Common myeloid progenitor, CD34-positive (primary cell): ENCODE results near the gene GALNT10.

ENCODE experiments used
- CTCF ChIA-PET: fragments of 350-600 bp; sonication (Branson Sonifier 250); formaldehyde crosslinking; loops from one replicate; lab custom pipeline; 2021; ENCODE audit warnings: antibody characterized with exemption; lab: Charles Lee
- POLR2A ChIA-PET: fragments of 350-600 bp; sonication (Branson Sonifier 250); formaldehyde crosslinking; loops from one replicate; lab custom pipeline; 2021; ENCODE audit warnings: antibody characterized with exemption; lab: Charles Lee
- DNase-seq, 3 donors: peaks; one replicate each; pipeline versions ENCODE4 v3.0.0 to v3.0.0-alpha.2; 2013
- H3K27ac ChIP-seq, 2 experiments: 1 replicate in 1 of 2; 2 replicates in 1 of 2; pipeline ENCODE4 v1.7.0; 2013; ENCODE audit warnings: inconsistent platforms in 2 of 2, low read length in 2 of 2, mild to moderate bottlenecking in 2 of 2, low read depth in 1 of 2, moderate library complexity in 1 of 2; ENCODE audit not compliant: severe bottlenecking in 2 of 2, insufficient read depth in 1 of 2, poor library complexity in 1 of 2
- H3K27me3 ChIP-seq, 5 experiments: replicated peaks in 2 of 5; 1 replicate in 3 of 5; 2 replicates in 2 of 5; pipeline versions ENCODE4 v1.6.1 to v1.7.0; 2013; ENCODE audit warnings: low read length in 4 of 5, mild to moderate bottlenecking in 2 of 5, moderate library complexity in 2 of 5, inconsistent platforms in 1 of 5; ENCODE audit not compliant: insufficient read depth in 5 of 5, control insufficient read depth in 4 of 5
- H3K36me3 ChIP-seq, 4 experiments: 1 replicate in 2 of 4; 2 replicates in 2 of 4; pipeline versions ENCODE4 v1.6.1 to v1.7.0; 2013; ENCODE audit warnings: low read length in 3 of 4, control low read depth in 1 of 4, mild to moderate bottlenecking in 1 of 4; ENCODE audit not compliant: control insufficient read depth in 4 of 4, insufficient read depth in 4 of 4
- H3K4me1 ChIP-seq, 4 experiments: 1 replicate in 3 of 4; 2 replicates in 1 of 4; pipeline versions ENCODE4 v1.6.1 to v1.7.1; 2013; ENCODE audit warnings: low read length in 3 of 4, mild to moderate bottlenecking in 3 of 4, control low read depth in 1 of 4, inconsistent platforms in 1 of 4, moderate library complexity in 1 of 4; ENCODE audit not compliant: control insufficient read depth in 4 of 4, insufficient read depth in 4 of 4; ENCODE audit errors: control extremely low read depth in 1 of 4
- H3K4me3 ChIP-seq, 7 experiments: 1 replicate in 4 of 7; 2 replicates in 3 of 7; pipeline versions ENCODE4 v1.5.1 to v1.7.0; 2013; ENCODE audit warnings: mild to moderate bottlenecking in 7 of 7, low read length in 6 of 7, moderate library complexity in 6 of 7, inconsistent platforms in 2 of 7, low read depth in 2 of 7, control low read depth in 1 of 7; ENCODE audit not compliant: insufficient read depth in 4 of 7, control insufficient read depth in 1 of 7; ENCODE audit errors: extremely low read depth in 1 of 7
- H3K9me3 ChIP-seq, 5 experiments: 1 replicate in 4 of 5; 2 replicates in 1 of 5; pipeline versions ENCODE4 v1.6.1 to v1.7.1; 2013; ENCODE audit warnings: low read length in 4 of 5, mild to moderate bottlenecking in 2 of 5, inconsistent platforms in 1 of 5, low read depth in 1 of 5, moderate library complexity in 1 of 5; ENCODE audit not compliant: control insufficient read depth in 4 of 5, insufficient read depth in 2 of 5; ENCODE audit errors: control extremely low read depth in 1 of 5
- WGBS: methylation state at CpG from one replicate; pipeline ENCODE4 v1.1.5; 2013; ENCODE audit not compliant: insufficient coverage; 5-methylcytosine and 5-hydroxymethylcytosine counted together

The GALNT10 gene

DNA sequence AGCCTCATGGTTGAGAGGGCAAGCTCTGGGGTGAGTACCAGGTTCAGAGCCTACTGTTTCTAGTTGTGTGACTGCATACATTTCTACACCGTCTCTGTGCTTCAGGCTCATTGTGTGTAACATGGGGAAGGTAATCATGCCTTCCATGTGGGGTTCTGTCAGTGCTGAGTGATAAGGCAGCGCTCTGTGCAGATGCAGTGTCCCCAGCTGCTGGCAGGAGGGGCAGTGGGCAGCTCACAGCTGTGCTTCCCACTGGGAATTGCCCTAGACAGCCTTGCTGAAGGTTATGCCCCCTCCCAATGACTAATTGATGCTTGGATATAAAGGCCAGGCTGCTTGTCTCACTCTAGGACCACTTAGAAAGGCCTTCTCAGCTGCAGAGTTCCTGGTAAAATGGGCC is 133.5 kb downstream of the GALNT10 start:
- 96% methylated on average over 2 of the region's 2 CpGs for WGBS
- peaks cover 0 to 3% (median 0%) of the 10 kb centered on the region in 5 experiments for H3K9me3 ChIP-seq
- ChIA-PET POLR2A (no interaction called here), CTCF (interaction anchor here (1.3 kb wide), 1 partner anchor 10 kb away, joined by 3 read pairs; no protein-coding TSS in a partner anchor)
- no peaks in the 10 kb centered on the region for H3K27me3 ChIP-seq
- H3K4me3 ChIP-seq: no peak overlapping the region
- H3K36me3 ChIP-seq: peaks cover 0 to 11% (median 3%) of the 10 kb centered on the region in 4 experiments
- no peak for DNase-seq
- no peaks in the 10 kb centered on the region for H3K4me1 ChIP-seq
- H3K27ac ChIP-seq: no peak overlapping the region

DNA sequence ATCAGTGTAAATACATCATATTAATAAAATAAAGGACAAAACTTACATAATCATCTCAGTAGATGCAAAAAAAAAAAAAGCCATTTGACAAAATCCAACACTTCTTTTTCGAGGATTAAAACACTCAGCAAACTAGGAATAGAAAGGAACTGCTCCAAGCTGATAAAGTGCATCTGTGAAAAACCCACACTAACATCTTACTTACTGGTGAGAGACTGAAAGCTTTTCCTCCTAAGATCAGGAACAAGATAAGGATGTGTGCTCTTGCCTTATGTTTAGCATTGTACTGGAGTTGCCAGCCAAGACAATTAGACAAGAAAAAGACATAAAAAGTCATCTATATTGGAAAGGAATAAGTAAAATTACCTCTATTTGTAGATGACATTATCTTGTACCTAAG is 135.0 kb downstream of the GALNT10 start:
- WGBS: no CpG with 5 or more reads among the region's 1 CpG
- no peak overlapping the region for H3K4me3 ChIP-seq
- CTCF ChIA-PET: no interaction called here
- H3K9me3 ChIP-seq: peaks cover 0 to 3% (median 0%) of the 10 kb centered on the region in 5 experiments
- no peaks in the 10 kb centered on the region for H3K27me3 ChIP-seq
- DNase-seq: no peak
- peaks cover 2 to 16% (median 4%) of the 10 kb centered on the region in 4 experiments for H3K36me3 ChIP-seq
- POLR2A ChIA-PET: no interaction called here
- H3K4me1 ChIP-seq: no peaks in the 10 kb centered on the region
- no peak overlapping the region for H3K27ac ChIP-seq

DNA sequence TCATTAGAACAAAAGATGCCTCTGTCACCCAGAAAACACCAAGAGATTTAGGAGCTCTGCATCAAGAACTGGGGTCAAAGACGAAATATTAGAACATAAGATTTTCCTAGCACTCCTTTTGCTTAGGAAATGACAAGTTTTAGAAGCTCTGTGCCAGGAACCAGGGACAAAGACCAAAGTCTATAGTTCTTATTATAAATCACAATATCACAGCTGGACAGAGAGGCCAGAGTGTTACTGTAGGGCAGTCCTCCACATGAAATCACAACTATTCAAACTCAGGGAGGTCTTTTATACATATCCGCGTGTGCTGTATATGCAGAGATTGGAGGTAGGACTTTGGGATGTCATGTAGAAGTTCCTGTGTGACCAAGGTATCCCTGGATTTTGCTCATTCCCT is 138.5 kb downstream of the GALNT10 start:
- 100% methylated on average over 1 of the region's 3 CpGs for WGBS
- Histone ChIP-seq H3K4me3 (no peak overlapping the region), H3K27ac (no peak overlapping the region), H3K36me3 (peaks cover 2 to 14% (median 3%) of the 10 kb centered on the region in 4 experiments), H3K27me3 (no peaks in the 10 kb centered on the region), H3K9me3 (peaks cover 0 to 3% (median 0%) of the 10 kb centered on the region in 5 experiments), H3K4me1 (no peaks in the 10 kb centered on the region)
- DNase-seq: no peak
- CTCF ChIA-PET: interaction anchor here (2.3 kb wide), 1 partner anchor 76 kb away, joined by 7 read pairs; no protein-coding TSS in a partner anchor
- POLR2A ChIA-PET: no interaction called here

DNA sequence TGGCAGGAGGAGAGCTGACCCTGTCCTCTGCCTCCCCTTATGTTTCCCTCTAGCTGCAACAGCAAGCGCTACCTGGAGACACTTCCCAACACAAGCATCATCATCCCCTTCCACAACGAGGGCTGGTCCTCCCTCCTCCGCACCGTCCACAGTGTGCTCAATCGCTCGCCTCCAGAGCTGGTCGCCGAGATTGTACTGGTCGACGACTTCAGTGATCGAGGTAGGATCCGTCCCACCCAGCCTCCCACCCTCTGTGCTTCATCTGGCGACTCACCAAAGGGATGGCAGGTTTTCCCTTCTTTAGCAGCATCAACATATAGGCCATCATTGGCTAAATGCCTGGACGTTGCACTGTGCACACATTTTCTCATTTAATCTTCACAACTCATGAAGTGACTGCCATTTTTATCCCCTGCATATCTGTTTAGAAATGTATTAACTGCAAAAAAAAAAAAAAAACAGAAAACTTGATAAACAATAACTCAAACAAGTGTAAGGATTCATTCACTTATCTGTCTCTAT is 139.0 kb downstream of the GALNT10 start:
- POLR2A ChIA-PET: no interaction called here
- Histone ChIP-seq H3K27ac (no peak overlapping the region), H3K4me3 (no peak overlapping the region), H3K27me3 (no peaks in the 10 kb centered on the region), H3K36me3 (peaks cover 2 to 11% (median 3%) of the 10 kb centered on the region in 4 experiments), H3K4me1 (no peaks in the 10 kb centered on the region), H3K9me3 (peaks cover 0 to 3% (median 0%) of the 10 kb centered on the region in 5 experiments)
- no peak for DNase-seq
- CTCF ChIA-PET: interaction anchor here (1.3 kb wide), 1 partner anchor 7 kb away, joined by 4 read pairs; no protein-coding TSS in a partner anchor
- 99% methylated on average over 6 of the region's 14 CpGs for WGBS

DNA sequence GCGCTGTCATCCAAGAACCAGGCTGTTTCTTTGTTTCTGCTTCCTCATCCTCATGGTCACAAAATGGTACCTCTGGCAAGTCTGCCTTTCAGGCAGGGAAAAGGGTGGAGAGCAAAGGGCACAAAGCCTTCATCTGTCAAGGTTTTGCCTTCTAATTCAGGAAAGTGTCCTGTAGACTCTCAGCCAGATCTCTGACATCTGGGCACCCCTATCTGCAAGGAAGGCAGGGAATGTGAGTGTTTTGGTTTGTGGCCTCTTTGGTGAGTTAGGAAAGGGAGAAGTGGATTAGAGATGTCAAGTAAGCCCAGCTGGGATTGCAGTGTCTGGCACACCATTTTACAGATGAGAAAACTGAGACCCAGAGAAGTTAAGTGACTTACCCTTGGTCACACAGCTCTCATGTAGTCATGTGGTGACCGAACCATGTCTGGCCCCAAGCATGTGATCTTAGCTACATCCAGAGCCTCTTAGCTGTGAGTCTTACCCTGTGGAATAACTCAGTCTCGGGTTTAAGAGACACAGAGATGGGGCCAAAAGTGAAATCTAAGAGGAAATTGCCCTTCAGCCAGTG is 139.6 kb downstream of the GALNT10 start:
- ChIA-PET CTCF (interaction anchor here (1.3 kb wide), 1 partner anchor 8 kb away, joined by 4 read pairs; no protein-coding TSS in a partner anchor), POLR2A (interaction anchor here (1.0 kb wide), 1 partner anchor 10 kb away, joined by 3 read pairs; no protein-coding TSS in a partner anchor)
- Histone ChIP-seq H3K4me1 (no peaks in the 10 kb centered on the region), H3K27ac (no peak overlapping the region), H3K27me3 (no peaks in the 10 kb centered on the region), H3K9me3 (peaks cover 0 to 3% (median 0%) of the 10 kb centered on the region in 5 experiments), H3K4me3 (no peak overlapping the region), H3K36me3 (peaks cover 2 to 11% (median 4%) of the 10 kb centered on the region in 4 experiments)
- 100% methylated on average over 3 of the region's 3 CpGs for WGBS
- no peak for DNase-seq

DNA sequence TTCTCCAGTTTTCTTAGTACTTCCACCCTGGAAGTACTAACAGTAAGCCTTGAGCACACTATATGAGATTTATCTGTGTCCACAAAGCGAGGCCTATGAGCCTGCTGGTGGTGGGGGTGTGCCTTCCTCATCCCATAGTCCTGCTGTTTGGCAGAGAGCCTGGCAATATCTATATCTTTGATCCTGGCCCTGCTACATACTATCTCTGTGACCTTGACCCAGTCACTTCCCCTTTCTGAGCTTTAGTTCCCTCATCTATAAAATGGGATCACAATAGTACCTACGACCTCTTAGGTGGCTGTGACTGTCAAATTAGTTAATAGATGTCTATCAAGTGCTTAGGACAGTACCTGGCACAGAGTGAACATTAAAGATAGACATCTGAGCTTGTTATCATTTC is 140.7 kb downstream of the GALNT10 start:
- no peak for DNase-seq
- peaks cover 2 to 11% (median 4%) of the 10 kb centered on the region in 4 experiments for H3K36me3 ChIP-seq
- CTCF ChIA-PET: interaction anchor here (1.3 kb wide), 1 partner anchor 9 kb away, joined by 4 read pairs; no protein-coding TSS in a partner anchor

DNA sequence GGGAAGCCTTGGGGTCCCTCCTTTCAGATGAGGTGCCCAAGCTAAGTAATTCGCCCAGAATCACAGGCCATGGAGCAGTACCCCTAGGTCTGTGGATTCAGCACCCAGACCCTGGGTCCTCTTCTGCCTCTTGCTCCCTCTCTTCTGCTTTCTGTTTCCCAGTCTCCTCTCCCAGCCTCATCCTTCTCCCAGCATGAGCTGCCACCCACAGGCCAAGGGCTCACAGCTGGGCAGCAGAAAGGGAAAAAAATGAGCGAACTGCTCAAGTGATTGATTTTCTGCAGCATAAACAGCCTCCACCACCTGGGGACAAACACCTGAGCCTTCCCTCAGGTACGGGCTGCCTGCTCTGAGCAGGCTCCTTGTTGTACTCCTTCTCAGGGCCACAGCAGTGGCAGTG is 141.4 kb downstream of the GALNT10 start:
- CTCF ChIA-PET: no interaction called here

More for the DNA sequence above, 140.7 kb downstream of the GALNT10 start:
- Histone ChIP-seq H3K4me1 (no peaks in the 10 kb centered on the region), H3K27ac (no peak overlapping the region), H3K27me3 (no peaks in the 10 kb centered on the region), H3K4me3 (no peak overlapping the region), H3K9me3 (no peaks in the 10 kb centered on the region)
- POLR2A ChIA-PET: no interaction called here
- 100% methylated on average over 1 of the region's 2 CpGs for WGBS

More for the DNA sequence above, 141.4 kb downstream of the GALNT10 start:
- Histone ChIP-seq H3K27me3 (no peaks in the 10 kb centered on the region), H3K4me1 (no peaks in the 10 kb centered on the region), H3K4me3 (no peak overlapping the region), H3K27ac (no peak overlapping the region), H3K36me3 (peaks cover 2 to 11% (median 4%) of the 10 kb centered on the region in 4 experiments), H3K9me3 (no peaks in the 10 kb centered on the region)
- POLR2A ChIA-PET: no interaction called here
- WGBS: 100% methylated on average over 2 of the region's 3 CpGs
- no peak for DNase-seq
